ENCODE measurements around the gene GPR183.

GPR183 gene, protein sequence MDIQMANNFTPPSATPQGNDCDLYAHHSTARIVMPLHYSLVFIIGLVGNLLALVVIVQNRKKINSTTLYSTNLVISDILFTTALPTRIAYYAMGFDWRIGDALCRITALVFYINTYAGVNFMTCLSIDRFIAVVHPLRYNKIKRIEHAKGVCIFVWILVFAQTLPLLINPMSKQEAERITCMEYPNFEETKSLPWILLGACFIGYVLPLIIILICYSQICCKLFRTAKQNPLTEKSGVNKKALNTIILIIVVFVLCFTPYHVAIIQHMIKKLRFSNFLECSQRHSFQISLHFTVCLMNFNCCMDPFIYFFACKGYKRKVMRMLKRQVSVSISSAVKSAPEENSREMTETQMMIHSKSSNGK

DNA sequence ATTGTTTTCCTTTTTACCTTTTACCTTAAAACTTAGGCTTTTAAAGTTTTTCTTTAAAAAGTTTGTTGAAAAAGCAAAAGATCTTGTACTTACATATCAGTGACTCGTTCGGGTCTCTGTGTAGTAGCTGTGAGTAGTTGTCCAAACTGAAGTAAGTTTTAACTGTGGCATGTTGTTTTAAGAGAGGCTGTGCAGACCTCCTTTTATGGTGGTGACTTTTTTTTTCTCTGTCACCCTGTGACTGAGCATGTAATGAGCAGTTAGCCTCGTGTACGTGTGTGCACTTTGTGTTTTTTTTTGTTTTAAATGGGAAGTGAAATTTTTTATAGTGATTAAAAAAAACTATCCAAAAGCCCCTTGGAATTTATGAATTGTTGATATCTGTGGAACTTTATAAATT lies at the start of gene GPR183:
TSS of gene GPR183 (minus strand) at position 153 of the 400 bp plus-strand sequence. CDS start 11,254 bp downstream, outside the sequence.
- DNase-seq, result no peak

DNA sequence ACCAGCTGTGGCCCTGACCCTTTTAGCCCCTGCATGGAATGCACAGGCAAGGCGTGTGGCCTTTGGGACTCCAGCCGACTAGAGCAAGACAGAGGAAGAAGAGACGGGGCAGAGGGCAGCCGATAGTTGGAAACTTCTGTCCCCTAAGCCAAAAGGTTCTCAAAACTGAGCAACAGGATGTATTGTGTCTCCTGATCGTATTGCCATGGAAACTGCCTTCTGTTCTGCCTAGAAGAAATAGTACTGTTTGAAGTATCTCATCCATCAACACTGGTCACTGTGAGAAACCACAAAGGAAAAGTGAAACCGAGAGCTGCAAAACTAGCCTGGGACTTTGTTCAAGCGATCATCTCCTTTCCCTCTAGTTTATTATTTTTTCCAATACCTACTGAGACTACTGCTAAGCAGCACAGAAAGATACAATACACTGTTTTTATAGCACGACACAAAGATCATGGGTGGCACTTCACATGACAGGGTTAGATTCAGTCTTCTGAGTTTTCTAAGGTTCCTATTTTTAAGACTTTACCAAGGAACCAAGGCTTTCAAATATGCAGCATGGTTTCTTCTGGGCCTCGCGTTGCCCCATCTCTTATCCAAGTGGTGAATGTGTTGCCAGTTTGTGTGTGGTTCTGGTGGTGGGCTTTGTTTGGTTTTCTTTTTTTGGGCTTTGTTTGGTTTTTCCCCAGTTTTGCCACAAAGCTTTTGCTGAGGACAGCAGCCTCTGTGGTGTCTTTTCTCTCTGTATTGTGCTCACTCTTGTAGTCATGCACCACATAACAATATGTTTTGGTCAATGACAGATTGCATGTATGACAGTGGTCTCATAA lies 49.3 kb upstream of the GPR183 start:
- DNase-seq, result no peak

DNA sequence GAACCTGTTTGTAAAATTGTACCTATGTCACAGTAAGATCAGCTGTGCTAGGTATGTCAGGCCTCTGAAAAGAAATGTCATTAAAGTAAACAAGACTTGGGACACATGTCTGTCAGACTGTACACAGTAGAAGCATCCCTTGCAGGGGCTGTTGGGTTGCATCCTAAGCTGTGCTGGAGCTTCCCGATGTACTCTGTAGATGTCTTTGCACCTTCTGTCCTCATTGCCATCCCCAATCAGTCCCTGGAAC lies 48.7 kb upstream of the GPR183 start:
- DNase-seq, result no peak

DNA sequence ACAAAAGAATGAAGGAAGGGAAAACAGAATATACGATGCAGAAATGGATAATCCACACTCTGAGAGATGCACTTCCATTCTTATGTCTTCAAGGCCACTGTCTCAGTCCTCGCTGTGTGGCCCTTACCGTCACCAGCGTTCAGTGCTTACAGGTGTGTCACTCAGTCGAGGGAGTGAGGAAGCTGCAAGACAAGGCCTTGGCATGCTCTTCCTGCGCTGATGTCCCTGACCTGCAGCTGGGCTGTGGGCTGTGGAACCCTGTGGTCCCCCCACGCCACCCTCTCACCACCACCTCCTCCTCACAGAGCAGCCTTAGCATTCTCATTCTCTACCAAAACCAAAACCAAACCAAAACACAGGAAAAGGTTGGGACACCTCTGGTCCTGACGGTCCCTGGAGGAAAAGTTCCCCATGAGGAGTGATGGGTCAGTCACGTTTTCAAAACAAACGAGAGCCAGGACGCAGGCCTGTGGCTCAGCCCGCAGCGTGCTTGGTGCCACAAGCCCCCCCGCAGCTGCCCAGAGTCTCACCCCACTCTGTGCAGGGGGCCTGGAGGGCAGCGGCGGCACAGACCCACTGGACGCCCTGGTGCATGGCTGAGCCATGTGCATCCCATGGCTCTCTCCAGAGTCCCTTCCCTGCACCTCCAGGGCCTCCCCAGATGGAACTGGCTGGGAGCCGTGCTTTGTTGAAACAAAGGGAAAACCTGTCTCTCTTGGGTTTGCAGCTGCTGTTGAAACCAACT lies 48.2 kb upstream of the GPR183 start:
- peak in 1 of 2 experiments; percentile 34 for DNase-seq

DNA sequence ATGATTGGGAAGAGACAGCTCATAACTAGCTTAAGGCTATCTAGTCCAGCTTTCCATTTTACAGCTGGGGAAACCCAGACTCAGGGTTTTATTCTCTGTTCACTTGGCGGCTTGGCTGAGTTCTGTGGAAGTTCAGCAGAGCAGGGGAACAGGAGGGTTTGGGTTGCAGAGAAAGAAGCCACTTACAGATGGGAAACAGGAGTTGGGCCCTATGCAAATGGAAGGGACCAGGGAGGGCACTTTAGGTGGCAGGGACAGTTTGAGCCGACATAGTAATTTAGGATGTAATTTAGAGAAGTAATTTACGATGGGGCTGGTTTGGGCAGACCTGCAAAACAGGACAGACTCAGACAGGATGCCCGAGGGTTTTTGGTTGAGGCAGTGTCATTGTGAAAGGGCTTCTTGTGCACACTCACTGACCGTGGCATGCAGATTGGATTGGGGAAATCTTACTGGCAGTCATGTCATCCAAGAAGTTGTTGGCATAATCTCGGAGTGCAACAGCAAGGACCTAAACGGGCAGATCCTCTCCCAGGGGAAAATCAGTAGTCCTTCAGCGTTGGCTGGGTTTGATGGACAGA lies 47.3 kb upstream of the GPR183 start:
- DNase-seq, result peak; percentile 42 to 62

DNA sequence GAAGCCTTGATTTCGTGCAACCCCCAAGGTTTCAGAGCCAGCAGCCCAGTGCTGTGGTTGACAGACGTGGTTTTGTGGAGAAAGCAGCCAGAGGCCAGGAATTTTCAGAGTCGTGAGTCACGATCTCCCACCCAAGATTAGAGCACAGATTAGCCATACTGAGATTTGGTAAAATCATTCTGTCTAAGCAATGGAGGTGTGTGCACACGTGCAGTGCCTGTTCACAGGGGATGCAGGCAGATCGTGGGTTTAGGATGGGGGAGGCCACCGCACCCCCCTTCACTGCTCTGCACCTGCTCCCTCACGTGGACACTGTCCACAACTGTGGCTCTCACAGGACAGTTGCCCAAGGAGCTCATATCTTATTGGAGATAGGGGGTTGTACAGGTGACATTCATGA lies 46.6 kb upstream of the GPR183 start:
- peak; percentile 42 to 56 for DNase-seq

DNA sequence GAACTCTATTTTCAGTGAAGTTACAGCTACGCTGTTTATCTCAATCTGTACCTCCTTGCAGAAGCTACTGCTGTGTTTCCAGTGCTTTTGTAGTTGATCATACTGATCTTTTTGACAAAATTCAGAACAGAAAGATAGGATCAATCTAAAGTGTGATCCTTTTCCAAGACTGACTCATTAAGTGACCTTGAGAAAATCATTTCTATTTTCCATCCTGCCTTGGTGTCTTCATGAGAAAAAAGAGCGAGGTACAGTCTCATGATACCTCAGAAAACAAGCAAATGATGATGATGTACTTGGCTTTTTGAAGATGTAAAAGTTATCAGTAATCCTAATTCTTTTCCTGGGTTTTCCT lies 46.0 kb upstream of the GPR183 start:
- no peak for DNase-seq

DNA sequence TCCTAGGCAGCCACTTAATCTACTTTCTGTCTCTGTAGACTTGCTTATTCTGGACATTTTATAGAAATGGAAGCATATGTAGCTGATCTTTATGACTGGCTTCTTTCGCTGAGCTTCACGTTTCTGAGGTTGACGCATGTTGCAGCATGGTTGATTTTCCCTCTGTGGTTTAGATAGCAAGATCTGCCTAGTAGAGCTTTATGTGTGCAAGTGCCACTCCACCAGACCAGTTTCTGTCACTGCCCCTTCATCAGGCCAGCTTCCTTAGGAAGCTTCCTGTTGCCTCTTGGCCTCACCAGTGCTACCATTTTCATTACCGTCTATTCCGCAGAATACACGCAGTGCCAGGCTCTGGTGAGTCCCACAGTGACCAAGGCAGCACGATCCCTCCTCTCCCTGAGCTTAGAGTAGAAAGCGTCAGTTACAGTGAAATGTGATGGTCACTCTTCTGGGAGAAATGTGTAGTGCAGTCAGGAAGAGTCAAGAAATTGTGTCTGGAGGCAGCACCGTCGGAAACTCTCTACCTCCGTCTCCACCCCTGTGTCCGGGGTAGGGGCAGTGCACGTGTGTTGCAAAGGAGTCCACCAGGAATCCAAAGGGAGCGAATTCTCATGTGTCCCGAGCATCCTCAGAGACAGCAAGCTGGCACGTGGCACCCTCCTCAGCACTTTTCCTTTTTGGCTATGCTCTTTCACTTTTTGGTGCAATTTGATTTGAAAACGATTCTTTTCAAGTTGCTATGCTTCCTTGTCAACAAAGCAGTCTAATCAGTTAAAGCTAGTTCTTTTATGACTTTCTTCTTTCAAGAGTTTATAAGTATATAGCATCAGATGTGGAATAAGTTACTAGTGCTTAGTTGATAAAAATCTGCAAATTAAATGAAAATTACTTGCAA lies 45.4 kb upstream of the GPR183 start:
- DNase-seq, result peak; percentile 36 to 59

DNA sequence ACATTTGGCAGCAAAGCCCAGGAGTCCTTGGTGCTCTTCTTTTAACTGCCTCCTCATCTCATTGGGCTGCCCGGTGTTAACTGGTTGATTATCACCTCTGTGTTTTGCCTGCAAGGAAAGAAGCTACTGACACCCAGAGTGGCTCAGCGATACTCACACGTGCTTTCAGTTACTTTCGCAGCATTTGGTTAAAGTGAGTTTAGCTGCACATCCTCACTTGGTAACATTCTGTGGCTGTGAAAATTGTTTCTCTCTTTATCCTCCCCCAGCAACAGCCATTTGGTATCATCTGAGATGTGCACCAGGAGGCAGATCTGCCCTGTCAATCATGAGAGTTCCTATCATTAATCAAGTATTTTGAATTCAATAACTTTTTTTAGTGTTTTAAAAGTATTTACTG lies 44.6 kb upstream of the GPR183 start:
- DNase-seq, result peak in 1 of 2 experiments; percentile 42

DNA sequence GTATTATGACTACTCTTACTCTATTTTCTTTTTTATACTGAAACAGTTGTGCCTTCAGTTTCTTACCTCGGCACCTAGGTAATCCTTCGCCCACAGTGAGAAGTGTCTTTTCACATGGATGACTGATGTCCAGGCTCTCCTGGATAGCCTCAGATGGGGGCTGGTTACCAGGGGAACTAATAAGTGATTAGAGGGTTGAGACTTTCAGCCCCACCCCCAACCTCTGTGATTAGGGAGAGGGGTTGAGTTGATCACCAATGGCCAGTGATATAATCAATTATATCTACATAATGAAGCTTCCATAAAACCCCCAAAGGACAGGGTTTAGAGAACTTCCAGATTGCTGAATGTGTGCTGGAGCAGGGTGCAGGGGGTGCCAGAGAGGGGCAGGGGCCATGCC lies 43.0 kb upstream of the GPR183 start:
- no peak for DNase-seq

DNA sequence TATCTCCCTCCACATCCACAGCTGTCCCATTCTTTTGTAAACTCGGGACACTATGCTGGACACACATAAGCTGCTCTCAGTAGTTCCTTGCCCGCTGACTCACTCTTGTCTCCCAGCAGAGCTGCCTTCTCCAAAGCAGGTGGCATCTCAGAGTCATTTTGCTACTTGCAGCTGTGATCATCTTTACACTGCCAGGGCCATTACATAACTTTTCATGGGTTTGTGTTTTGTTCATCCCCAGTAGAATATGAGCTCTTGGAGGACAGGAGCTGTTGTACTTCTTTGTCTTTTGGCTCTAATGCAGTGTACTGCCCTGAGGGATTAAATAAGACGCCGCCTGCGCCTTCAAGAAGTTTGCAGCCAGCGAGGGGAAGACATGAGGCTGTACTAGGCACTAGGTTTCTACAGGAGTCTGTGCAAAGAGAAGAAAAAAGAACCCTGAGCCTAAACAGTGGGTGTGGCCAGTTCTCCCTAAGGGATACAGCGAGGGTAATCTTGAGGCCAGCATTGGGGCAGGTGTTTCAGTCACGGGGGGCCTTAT lies 40.8 kb upstream of the GPR183 start:
- DNase-seq, result no peak

DNA sequence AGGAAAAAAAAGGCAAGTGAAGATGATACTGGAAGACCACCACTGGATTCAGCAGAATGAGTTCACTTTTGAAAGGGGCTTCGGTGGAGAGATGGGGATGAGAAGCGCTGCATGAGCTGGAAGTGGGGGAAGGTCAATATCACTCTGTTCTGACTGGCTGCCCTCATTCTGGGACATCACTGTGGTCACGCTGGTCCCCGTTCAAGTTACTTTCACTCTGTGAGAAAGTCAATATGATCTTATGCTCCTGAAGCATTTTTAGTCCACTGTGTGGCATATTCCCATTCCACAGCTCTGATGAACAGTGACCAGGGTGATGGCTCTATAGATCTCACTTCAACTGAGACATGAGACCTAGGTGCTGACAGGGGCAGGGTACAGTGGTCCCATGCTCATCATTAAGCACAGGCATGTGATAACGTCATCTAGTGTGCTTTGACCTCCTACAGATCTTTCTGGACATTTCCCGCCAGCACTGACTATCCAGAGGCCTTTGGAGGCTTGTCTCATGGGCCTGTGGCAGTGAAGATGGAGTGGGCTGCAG lies 40.2 kb upstream of the GPR183 start:
- no peak for DNase-seq

DNA sequence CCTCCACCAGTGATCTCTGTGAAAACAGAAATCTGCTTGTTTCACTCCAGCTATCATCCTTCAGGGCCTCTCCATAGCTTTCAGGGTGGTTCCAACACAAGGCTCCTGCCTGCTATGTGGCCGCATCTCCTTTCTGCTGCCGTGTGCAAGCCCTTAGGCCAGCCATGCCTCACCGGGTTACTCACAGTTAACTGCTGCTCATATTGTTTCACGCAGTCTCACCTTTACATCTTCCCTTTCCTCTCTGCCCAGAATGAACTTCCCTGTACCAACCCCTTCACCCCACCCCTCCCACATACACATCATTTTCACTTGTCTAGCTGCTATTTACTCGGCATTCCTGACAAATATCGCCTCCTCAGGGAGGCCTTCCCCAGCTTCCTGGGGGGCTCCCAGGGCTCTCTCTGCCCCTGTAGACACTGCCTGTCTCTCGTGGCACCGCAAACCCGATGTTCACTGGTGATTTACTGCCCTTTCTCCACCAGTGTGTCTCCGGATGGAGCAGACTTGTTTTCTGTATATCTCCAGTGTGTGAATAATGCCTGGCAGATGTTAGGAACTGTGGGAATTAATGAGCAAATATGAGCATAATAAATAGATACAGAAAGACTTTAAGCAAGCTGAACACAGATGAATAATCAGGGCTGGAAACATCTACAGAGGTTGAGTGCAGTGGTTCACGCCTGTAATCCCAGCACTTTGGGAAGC lies 39.3 kb upstream of the GPR183 start:
- DNase-seq, result no peak

DNA sequence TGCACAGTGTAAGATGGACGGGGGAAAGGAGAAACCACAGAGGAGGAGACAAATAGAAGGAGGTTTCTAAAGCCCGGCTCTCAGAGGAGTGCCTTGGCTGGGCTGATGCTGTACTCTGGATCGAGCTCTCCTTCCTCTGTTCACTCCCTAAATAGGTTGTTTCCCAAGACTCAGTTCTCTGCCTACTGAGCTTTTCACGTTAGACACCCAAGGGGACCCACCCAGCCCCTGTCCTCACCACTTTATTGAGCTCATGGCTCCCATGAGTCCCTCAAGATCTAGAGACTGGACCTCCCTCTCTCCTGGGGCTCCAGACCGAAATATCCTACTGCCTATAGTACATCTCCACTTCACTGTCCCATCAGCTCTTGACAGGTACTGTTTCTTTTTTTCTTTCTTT lies 38.1 kb upstream of the GPR183 start:
- DNase-seq, result no peak

DNA sequence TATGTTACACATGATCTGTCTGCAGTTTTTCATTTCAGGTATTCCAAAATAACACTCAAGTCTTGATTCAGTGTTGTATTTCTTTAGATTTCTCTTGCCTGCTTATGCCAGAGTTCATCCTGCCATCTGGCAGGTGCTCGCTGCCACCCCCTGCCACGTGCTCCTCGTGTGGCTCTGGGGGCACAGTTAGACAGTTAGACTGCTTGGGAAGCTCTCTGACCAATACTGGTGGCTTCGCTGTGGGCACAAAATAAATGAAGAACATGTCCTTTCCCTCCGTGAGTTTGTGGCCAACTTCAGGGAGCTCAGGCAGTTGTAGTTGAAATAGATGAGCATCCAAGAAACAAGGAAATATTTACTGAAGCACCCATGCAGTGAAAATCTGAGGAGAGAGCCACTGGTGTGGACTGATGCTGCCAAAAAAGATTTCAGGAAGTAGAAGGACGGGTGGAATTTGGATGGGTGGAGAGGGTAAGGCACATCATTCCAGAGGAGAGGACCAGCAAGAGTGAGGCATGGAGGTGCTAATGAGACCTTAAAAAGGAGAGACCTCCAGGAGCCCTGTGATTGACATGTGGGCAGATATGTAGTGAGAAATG lies 37.5 kb upstream of the GPR183 start:
- DNase-seq, result no peak

DNA sequence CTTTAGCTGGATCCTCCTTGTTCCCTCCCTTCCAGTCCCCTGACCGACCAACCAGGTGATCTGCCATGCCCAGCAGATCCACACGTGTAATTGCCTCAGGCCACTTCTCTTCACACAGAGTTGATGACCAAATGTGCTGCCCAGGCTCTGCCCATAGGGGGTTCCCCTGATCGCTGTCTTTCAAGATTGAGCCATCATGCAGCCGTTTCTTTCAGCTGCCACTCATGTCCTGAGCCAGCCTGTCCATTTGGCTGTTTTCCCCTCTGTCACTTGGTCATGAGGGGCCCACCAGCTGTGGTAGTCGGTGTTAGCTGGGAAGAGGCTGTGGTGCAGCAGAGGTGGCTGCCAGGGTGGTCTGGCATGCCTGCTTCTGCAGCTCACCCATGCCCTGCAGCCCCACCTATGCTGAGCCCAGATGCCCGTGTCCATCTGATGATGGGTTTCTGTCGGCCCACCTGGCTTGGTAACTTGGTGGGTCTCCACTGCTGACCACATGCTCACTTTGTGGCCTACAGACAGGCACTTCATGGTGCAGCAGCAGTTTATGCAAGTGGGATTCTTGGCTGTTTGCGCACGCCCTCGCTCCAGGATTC lies 35.6 kb upstream of the GPR183 start:
- no peak for DNase-seq

DNA sequence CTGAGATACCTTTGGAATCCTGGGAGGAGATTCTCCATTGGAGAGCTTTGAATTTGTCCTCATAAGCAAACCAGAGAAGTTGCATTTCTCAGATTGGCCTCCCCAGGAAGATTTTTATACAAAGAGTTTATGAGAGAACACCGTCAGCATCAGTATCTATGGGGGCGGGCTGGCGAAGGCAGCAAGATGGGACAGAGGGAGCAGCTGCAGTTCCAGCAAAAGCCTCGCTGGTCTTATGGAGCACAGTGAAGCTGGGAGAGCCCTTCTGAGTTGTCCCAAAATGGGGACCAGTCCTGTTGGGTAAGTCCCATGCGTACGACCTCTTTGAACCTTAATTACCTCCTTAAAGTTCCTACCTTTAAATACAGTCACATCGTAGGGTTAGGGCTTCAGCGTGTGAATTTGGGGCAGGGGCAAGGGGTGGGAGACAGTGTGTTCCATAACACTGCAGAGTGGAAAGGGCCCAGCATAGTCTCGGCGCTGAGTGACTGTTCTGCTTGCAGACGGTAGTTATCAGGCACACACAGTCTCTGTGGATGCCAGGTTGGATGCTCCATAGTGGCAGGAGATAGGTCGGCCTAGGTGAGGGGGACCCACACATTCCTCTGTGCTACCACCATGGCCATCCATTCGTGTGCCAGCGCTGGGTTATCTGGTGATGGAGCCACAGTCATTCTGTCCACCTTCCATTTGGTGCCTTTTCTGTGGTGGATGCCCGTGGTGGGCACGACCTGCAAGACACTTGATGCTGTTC lies 34.9 kb upstream of the GPR183 start:
- no peak for DNase-seq

DNA sequence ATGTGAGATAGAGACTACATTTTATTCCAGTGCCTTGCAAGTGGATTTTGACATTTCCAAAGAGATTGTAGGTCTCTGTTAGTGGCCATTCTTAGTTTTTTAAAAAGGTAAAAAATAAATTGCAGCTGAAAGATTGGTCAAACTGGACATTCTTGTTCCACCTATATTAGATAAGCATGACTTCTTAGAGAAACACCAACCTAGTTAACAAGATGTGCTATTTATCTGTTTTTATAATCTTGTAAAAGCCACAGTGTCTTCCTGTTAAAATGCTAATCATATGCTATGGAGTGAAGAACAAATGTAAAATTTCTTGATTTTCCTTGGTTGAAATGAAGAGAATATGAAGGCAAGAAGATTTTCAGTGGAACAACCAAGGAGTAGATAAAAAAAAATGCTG lies 33.4 kb upstream of the GPR183 start:
- no peak for DNase-seq

DNA sequence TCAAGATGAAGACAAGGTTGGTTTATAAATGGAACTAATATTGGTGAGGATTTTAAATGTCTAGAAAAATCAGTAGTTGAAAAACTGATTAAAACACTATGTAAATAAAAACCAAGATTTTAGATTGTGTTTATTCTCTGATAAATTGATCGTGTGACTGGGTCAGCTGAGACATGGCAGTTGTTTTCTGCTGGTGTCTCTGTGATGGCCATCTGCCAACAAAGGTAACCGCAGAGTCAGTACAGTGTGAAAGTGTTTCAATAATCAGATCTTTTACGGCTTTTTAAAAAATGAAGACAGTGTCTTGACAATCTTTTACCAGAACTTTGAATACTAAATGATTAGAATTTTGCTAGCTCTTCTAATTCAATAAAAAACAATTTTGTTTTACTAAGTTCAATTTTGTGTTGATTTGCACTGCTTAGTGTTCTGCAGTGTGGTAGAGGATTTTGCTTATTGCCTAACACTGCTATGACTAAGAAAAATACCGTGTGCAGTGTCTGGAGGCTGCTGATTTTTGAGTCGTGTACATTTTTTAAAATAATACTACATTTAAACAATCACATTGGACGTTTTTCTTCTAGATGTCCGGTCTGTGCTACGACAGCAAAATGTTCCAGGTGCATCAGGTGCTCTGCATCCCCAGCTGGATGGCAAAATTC lies 32.7 kb upstream of the GPR183 start:
- peak; percentile 39 to 57 for DNase-seq
